ENCODE results near the gene SAMM50.

SAMM50 gene

GRCh38 chr22:44037519-44038375 is 82.5 kb downstream of the SAMM50 start:
- peak overlapping the region; percentile 32 for H3K27ac Mint-ChIP-seq
- no peak for DNase-seq (ENCODE audit: low spot score in 2 of 2)
- no peak overlapping the region for H3K4me3 Mint-ChIP-seq
- ATAC-seq, result no peak
- no peaks in the 10 kb centered on the region for H3K9me3 Mint-ChIP-seq
- peaks cover 11% of the 10 kb centered on the region for H3K4me1 Mint-ChIP-seq
- H3K36me3 Mint-ChIP-seq, result peaks cover 6% of the 10 kb centered on the region

DNA sequence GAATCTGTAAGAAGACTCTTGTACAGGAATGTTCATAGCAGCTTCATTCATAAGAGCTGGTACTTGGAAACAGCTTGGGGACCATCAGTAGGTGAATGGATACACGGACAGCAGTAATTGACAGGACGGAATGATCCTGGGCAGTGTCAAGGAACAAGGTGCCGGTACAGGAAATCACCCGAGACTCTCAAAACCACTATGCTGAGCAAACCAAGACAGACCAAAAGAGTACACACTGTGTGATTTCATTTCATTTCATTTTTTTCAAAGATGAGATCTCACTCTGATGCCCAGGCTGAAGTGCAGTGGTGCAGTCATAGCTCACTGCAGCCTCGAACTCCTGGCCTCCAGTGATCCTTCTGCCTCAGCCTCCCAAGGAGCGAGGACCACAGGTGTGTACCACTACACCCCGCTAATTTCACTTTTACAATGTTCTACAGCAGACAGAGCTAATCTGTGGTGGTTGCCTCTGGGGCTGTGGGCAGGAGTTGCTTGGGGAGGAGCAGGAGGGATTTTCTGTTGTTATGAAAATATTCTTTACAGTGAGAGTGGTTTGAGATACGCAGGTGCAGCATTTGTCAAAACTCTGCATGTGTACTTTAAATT is 84.4 kb downstream of the SAMM50 start:
- Mint-ChIP-seq H3K9me3 (no peaks in the 10 kb centered on the region), H3K4me1 (peaks cover 13% of the 10 kb centered on the region), H3K4me3 (no peak overlapping the region), H3K36me3 (peaks cover 6% of the 10 kb centered on the region), H3K27ac (peak overlapping the region; percentile 83)
- DNase-seq (ENCODE audit: low spot score in 2 of 2), result no peak
- ATAC-seq, result no peak

- no peaks in the 10 kb centered on the region for H3K9me3 Mint-ChIP-seq
- peaks cover 13% of the 10 kb centered on the region for H3K36me3 Mint-ChIP-seq
- no peak overlapping the region for H3K27ac Mint-ChIP-seq
- DNase-seq (ENCODE audit: low spot score in 2 of 2) (no peak), ATAC-seq (peak; percentile 47)
- H3K4me1 Mint-ChIP-seq, result peaks cover 38% of the 10 kb centered on the region
- H3K4me3 Mint-ChIP-seq, result no peak overlapping the region
Observed at GRCh38 chr22:44042249-44043218, 87.3 kb downstream of the SAMM50 start.

- Mint-ChIP-seq H3K9me3 (no peaks in the 10 kb centered on the region), H3K4me3 (no peak overlapping the region), H3K4me1 (peaks cover 38% of the 10 kb centered on the region), H3K36me3 (peaks cover 13% of the 10 kb centered on the region), H3K27ac (no peak overlapping the region)
- no peak for DNase-seq (ENCODE audit: low spot score in 2 of 2)
- ATAC-seq, result no peak
Observed at GRCh38 chr22:44045145-44045544, 89.9 kb downstream of the SAMM50 start.

All from stimulated activated effector memory CD8-positive, alpha-beta T cell treated with anti-CD3 and anti-CD28 coated beads, Interleukin-12 subunit alpha, Interleukin-12 subunit beta, amount 100 ng/mL, for 72 hours (primary cell).